HG03135 (cell line): ENCODE results near the gene ANKRD7.
"Not testable (repeated sequence)": the region's sequence is repeated elsewhere in the genome, so short reads cannot be mapped to it uniquely, and the experiment has no call there.

Experiments
- ATAC-seq: cut with Tn5 transposase; IDR thresholded peaks from one replicate; pipeline ENCODE4 v1.9.1; 2021; ENCODE audit warnings: mild to moderate bottlenecking, moderate library complexity; ENCODE audit not compliant: unreplicated experiment

The ANKRD7 gene

DNA sequence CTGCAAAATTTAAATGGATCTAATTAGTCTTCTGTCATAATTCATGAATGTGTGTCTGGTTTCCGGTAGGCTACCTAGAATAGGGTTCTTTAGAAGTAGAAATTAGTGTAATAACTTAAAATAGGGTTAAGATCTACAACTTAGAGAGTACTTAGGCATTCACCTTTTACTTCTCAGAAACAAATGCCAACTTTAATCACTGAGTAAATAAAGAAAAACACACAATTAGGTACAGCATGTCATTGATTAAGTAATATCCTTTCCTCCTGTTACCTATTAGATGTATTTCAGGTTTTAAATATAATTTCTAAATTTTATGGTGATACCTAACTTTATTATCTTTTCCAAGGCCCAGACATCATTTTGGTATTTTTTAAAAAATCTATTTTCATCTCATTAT lies 9.3 kb downstream of the ANKRD7 start:
- ATAC-seq: no peak

DNA sequence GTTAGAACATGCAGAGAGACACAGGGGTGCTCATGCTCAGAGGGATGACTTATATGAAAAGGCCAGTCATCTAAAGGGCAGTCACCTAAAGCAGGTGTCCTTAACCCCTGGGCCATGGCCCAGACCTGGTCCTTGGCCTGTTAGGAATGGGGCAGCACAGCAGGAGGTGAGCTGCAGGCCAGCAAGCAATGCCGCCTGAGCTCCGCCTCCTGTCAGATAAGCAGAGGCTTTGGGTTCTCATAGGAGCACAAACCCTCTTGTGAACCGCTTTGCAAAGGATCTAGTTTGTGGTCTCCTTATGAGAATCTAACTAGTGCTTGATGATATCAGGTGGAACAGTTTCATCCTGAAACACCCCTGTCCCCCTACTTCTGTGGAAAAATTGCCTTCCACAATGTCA lies 14.5 kb downstream of the ANKRD7 start:
- no peak for ATAC-seq

DNA sequence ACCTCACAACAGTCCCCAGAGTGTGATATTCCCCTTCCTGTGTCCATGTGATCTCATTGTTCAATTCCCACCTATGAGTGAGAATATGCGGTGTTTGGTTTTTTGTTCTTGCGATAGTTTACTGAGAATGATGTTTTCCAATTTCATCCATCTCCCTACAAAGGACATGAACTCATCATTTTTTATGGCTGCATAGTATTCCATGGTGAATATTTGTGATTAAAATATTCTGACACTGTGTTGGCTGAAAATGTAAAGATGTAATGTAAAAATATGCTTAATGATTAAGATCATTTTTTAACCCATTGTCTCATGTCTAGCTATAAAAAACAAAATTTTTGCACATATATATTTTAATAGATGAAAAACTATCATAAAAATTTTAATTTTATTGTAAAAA lies 15.8 kb downstream of the ANKRD7 start:
- ATAC-seq: not testable (repeated sequence)

DNA sequence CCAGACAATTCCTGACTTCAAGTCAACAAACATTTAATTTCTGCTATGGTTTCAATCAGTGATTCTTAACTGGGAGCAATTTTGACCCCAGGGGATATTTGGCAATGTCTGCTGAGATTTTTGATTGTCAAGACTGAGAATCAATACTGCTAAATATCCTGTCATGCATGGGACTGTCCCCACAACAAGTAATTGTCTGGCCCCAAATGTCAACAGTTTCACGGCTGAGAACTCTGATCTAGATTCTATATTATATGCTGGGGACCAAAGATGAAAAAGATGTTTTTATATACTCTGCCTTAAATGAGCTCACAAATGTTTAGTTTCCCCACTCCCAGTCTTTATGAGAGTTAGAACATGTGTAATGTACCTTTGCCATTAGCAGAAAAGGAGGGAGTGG lies 19.2 kb downstream of the ANKRD7 start:
- ATAC-seq: no peak

DNA sequence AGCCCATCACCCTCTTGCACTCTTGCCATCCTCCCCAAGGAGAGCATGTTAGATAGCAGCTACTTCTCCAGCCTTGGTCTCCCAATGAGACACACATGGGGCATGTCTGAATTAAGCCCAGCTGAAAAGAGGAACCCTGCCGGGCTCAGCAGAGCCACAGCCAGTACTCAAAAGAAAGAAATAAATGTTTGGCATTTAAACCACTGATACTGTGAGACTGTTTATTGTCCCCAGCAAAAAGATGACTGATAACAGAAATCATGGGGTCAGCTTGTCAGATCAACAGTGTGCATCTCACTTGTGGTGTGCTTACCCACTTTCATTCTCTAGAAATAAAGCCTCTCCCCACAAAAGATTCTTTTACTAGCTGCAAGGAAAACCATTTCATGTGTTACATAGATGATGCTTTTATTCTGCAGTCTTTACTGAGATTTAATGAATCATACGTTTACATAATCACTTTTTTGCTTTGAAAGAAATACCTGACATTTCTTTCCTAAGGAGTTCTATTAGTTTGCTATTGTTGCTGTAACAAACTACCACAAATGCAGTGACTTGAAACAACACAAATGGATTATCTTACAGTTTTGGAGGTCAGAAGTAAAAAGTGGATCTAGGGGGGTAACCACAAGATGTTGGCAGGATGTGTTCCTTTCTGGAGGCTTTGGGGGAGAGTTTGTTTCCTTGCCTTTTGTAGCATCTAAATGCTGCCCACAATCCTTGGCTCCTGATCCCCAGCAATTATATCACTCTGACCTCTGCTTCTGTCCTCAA lies 20.9 kb downstream of the ANKRD7 start:
- ATAC-seq: peak; percentile 75

DNA sequence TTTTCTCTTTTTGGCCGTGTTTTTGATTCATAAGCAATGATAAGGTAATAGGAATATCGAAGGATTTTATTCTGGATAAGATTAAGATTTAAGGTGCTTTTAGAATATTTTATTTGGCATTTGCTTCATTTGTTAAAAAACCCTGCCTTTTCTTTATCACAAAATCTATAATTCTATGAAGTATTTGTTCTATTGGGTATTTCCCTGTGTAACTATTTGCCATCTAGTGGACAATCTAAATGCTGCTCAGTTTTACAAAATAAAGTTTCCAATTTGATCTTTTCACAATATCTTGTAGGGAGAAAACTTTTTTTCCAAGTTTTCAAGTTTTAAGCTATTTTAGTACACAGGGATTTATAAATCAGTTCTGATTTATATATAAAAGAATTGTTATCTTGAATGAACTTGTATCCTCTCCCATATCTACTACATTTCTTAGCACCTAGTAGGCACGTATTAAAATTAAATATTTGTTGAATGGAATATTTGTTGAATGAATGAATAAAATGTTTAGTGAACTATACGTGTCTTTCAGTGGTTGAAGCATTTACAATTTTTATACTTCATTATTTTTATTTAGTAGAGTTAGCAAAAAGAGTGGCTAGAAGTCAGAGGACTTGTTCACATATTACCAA lies 26.5 kb downstream of the ANKRD7 start:
- ATAC-seq: no peak

DNA sequence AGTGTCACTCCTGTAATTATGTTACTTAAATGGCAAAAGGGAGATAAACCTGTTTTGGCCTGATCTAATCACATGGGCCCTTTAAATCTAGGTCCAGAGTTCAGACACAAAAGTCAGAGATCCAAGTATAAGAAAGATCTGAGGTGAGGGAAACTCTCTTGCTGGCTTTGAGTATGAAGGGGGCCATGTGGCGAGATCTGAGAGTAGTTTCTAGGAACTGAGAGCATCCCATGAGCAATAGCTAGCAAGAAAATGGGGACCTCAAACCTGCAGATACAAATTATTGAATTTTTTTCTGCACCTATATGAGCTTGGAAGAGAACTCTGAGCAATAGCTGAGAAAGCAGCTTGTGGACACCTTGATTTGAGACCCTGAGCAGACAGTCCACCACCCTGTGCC lies 27.6 kb downstream of the ANKRD7 start:
- ATAC-seq: no peak

DNA sequence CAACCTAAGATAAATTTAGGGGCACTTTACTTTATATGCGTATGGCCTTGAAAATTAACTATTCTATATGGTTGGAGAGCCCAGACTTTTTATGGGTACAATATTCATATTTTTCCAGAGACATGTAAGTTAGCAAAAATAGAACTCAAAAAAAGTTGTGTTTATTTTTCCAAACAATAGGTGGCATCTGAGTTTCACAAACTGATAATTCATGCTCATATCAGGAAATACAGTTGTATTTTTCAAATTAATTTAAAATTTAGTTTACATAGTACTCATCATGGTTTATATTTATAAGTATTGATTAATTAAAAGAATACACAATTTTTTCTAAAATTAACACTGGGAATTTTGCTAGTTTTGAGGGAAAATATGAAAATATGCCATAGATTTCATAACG lies 34.6 kb downstream of the ANKRD7 start:
- no peak for ATAC-seq

DNA sequence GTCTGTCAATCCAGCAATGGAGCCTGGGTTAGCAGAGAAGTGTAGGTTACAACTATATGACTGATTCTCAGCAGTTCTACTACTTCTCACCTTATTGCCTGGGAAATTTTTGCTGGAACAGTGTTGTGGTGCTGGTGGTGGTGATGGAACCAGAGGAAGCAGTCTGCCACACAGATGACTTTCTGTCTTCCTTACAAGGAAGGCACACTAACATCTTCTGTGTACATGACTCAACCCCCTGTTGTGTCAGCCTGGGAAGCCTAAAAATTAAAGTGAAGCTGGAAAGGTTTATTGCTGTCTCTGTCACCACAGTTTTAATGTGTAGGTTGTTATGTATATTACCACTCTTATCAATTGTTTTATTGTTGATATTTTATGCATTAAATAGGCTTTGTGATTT lies 40.3 kb downstream of the ANKRD7 start:
- no peak for ATAC-seq

DNA sequence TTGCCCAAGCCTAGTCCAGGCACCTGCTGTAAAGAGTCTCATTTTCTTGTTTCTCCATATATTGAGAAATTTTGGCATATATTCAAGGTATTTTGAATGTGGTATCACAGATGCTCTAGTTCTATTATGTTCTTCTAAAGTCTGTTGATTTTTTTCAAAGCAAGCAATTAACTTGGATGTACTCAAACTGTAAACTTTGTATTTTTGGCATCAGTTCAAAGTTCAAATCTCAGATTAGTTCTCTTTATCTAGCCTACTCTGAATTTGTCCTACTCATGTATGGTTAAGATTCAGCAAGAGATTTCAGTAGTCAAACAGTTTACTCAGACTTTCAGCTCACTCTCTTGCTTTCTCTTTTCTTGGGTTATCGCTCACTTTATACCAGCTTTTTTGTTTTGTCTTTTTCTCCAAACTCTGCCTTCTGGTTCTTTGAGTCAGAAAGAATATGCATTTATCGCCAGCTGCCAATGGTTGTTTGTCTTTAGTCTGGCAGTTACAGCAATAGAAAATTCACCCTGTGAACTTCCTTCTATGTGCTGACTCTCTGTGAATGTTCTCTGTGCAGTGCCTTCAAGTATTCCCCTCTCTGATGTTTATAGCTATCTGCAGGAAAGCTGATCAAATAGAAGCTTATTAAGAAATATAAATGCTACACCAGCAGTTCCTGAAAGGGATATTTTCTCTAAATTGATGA lies 56.0 kb downstream of the ANKRD7 start:
- ATAC-seq: no peak

DNA sequence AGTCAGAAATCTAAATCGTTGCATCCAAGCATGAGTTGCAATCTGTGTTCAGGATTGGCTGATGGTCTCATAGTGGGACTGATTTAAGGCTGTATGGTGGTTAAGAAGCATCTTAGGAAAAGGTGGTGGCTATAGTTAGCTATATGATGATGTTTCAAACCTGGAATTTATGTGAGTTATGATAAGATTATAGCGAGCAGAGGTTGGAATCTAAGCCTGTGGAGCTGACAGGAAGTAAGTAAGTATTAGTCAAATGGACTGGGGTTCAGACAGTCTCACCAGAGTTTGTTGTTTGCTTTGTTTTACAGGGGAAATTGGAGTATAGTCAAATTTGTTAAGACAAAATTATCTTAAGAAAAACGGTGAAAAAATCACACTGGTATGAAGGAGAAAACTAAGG lies 56.7 kb downstream of the ANKRD7 start:
- no peak for ATAC-seq

DNA sequence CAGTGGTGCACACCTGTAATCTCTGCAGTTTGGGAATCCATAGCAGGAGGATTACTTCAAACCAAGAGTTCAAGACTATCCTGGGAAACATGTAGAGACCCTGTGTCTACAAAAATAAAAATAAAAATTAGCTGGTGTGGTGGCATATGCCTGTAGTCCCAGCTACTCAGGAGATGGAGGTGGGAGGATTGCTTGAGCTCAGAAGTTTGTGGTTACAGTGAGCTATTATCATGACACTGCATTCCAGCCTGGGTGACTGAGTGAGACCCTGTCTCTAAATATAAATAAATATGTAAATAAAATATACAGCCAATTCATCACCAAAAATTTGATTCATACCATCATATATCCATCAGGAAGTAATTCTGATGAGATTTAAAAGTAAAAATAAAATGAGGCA lies 60.9 kb downstream of the ANKRD7 start:
- ATAC-seq: no peak

DNA sequence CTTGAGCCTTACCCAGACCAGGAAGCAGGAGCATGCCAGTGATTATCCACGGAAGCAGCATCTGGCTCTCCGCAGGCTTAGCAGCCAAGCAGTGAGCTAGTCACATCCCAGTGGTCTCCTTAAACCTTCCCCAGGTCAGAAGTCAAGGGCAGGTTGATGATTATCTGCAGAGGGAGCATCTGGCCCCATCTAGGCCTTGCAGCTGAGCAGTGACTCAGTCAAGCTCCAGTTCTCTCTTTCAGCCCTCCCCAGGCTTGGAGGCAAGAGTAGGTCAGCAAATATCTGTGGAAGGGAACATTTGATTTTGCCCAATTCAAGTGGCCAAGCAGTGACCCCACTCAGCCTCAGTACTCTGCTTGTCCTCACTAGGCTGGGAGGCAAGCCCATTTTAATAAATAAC lies 61.6 kb downstream of the ANKRD7 start:
- no peak for ATAC-seq

DNA sequence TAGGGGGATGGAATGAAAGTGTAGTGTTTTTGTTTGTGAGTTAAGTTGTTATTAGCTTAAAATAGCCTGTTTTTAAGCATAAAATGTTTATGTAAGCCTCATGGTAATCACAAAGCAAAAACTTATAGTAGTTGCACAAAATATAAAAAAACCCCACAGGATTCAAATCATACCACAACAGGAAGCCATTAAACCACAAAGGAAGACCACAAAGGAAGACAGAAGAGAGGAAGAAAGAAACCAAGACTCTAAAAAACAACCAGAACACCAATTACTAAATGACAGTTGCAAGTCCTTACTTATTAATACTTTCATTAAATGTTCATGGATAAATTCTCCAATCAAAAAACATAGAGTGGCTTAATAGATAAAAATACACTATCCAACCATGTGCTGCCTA lies 63.6 kb downstream of the ANKRD7 start:
- ATAC-seq: peak; percentile 65

DNA sequence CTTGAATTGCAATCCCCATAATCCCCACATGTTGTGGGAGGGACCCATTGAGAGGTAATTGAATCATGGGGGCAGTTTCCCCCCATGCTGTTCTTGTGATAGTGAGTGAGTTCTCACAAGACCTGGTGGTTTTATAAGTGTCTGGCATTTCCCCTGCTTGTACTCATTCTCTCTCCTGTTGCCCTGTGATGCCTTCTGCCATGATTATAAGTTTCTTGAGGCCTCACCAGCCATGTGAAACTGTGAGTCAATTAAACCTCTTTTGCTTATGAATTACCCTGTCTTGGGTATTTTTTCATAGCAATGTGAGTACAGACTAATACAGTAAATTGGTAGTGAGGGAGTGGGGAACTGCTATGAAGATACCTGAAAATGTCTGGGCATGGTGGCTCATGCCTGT lies 65.0 kb downstream of the ANKRD7 start:
- ATAC-seq: no peak
